Heart right ventricle (tissue), 16 donors: ENCODE measurements around the gene INPP4B. TPM values are rescaled to one million over a fixed set of nuclear protein-coding genes. Genes with fewer than 3 reads are reported as not detected.

Experiments used
- ATAC-seq, 8 donors: fragments of 200-7000 bp; cut with Tn5 transposase; one replicate each; pipeline ENCODE4 v1.9.1; 2020; ENCODE audit warnings: mild to moderate bottlenecking in 8 of 8, moderate library complexity in 8 of 8, moderate number of reproducible peaks in 1 of 8
- DNase-seq, 2 donors: peaks; one replicate each; pipeline ENCODE4 v3.0.0-alpha.2; 2020
- H3K27ac ChIP-seq, 10 donors: fragments of 200-600 bp; sonication (generic) in 2 of 10; one replicate each; pipeline versions ENCODE4 v1.5.0 to v1.8.0; 2020 to 2022; ENCODE audit warnings: mild to moderate bottlenecking in 3 of 10
- H3K27me3 ChIP-seq, 7 donors: fragments of 200-600 bp; one replicate each; pipeline ENCODE4 v1.8.0; 2021 to 2022; ENCODE audit warnings: mild to moderate bottlenecking in 2 of 7
- H3K36me3 ChIP-seq, 9 donors: fragments of 200-600 bp; sonication (generic) in 1 of 9; one replicate each; pipeline versions ENCODE4 v1.5.0 to v1.8.0; 2020 to 2022; ENCODE audit warnings: mild to moderate bottlenecking in 2 of 9
- H3K4me1 ChIP-seq, 9 donors: fragments of 200-600 bp; sonication (generic) in 1 of 9; one replicate each; pipeline versions ENCODE4 v1.5.0 to v1.8.0; 2020 to 2022; ENCODE audit warnings: mild to moderate bottlenecking in 4 of 9
- H3K4me3 ChIP-seq, 10 donors: fragments of 200-600 bp; sonication (generic) in 2 of 10; one replicate each; pipeline versions ENCODE4 v1.5.0 to v1.8.0; 2020 to 2022; ENCODE audit warnings: mild to moderate bottlenecking in 7 of 10, moderate library complexity in 2 of 10
- H3K9me3 ChIP-seq, 11 donors: fragments of 200-600 bp in 10 of 11; sonication (generic) in 2 of 11; one replicate each; pipeline versions ENCODE4 v1.5.0 to v1.8.0; 2013 to 2022; ENCODE audit warnings: mild to moderate bottlenecking in 2 of 11, control low read depth in 1 of 11, moderate library complexity in 1 of 11
- CTCF ChIP-seq, 9 donors: fragments of 200-600 bp; sonication (generic) in 2 of 9; IDR thresholded peaks; one replicate each; pipeline versions ENCODE4 v1.5.0 to v1.8.0; 2021 to 2022; ENCODE audit warnings: antibody characterized with exemption in 9 of 9, mild to moderate bottlenecking in 5 of 9, moderate library complexity in 1 of 9
- WGBS, 2 donors: extraction: QIAGEN DNeasy Blood & Tissue Kit; methylation state at CpG; one replicate each; pipeline ENCODE4 v1.1.7; 2013; ENCODE audit warnings: inconsistent platforms in 1 of 2; 5-methylcytosine and 5-hydroxymethylcytosine counted together
- intact Hi-C, 10 donors: fragments of 100-400 bp; cut with DNase I; formaldehyde crosslinking; loops; one replicate each; pipeline versions ENCODE4 v1.11.1 to v1.14.2; 2022
- polyA plus RNA-seq, 2 donors: library from polyadenylated mRNA; stranded (reverse); fragments of 200-250 nt; gene quantifications; one replicate each; pipeline ENCODE4 v1.2.3, GENCODE V29; 2013
- total RNA-seq, 10 donors: library from RNA; stranded (reverse); fragmentation: NEBNext Ultra II Directional in 3 of 10; extraction: Animal tissue kit (Norgen Biotek cat#: 25700) in 3 of 10; gene quantifications; one replicate each; pipeline versions ENCODE4 v1.2.1 to v1.2.4, GENCODE V29; 2021 to 2023
- donor health status: Arrhythmogenic right ventricular cardiomyopathy.
- donor health status: ischemic (EF 13 %, LVEDD 7.1; RV severe dilation, severe dysfunction).
- donor health status: healthy with polysubstance abuse.
- donor health status: DM: no; HTN: yes; CAD: no.
- donor health status: DM: no; HTN: no; CAD: no.
- donor health status: ischemic (EF 25% LVEDD 6.9; RV normal size, moderate dysfunction).
- donor health status: ischemic (EF 25% LVEDD 5.7; RV mildly dilated, moderate dysfunction).
- donor health status: healthy.
- donor health status: DM: yes; HTN: yes; CAD: no.
- donor health status: Ischemic cardiomyopathy.
- donor health status: ischemic (EF 35%, LVEDD 5.7; RV mildly dilated, moderate dysfunction).
- donor health status: nonischemic (EF 11% LVEDD 7.7; RV severe dilation, severe dysfunction).
- donor health status: DM: yes; HTN: yes; CAD: no.
- donor health status: PGD.
- donor health status: ischemic (EF 29% LVEDD 5.4; RV normal size, mild dysfunction).
- donor health status: nonischemic (EF 23%, LVEDD 6.1; RV moderate dilation, normal function).

Gene INPP4B
- total and polyA plus RNA-seq, 12 donors = 3.7 to 100.0 (median 39.1) TPM

DNA sequence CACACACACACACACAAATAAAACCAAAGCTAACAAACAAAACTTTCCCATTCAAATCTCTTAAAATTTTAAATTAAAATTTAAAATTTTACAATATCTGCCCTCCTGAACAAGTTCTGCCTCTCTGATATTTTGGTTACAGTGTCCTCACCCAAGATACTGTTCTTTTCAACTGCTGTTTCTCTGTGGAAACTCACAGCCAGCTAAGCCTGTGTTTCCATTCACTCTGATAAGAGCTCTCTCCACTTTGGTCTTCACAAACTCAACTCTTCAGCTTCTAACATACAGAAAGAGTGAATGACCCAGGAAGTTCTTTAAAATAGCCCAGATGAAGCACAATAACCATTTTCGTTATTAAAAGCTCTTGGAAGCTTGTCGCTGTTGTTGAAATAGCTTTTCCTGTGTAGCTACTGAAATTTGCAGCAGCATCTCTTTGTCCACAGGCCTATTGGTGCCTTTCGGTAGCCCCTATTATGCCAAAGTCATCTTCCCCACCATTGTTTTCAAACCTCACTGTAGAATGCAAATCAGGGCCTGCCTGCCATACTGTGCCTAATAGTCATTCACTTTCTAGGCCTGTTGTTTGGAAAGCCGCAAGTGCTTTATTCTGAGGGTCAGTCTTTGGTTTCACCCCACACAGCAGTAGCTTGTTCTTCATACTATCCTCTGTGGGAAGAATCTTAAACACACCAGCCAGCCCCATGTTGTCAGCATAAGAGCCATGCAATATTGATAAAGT lies 19.4 kb downstream of the INPP4B start:
- Histone ChIP-seq H3K4me3 (no peak overlapping the region), H3K36me3 (no peaks in the 10 kb centered on the region), H3K9me3 (no peaks in the 10 kb centered on the region), H3K27ac (peak overlapping the region in 2 of 10 donors; percentile 12 to 52), H3K4me1 (peaks cover 0 to 26% (median 0%) of the 10 kb centered on the region in 9 donors), H3K27me3 (no peaks in the 10 kb centered on the region)
- TF ChIP-seq CTCF (IDR thresholded peaks at IDR 0.05) = no peak
- WGBS, 2 donors = 89% methylated on average over 4 of the region's 4 CpGs
- intact Hi-C loops = no loop called here
- DNase-seq (no peak), ATAC-seq (peak in 4 of 8 donors; percentile 51 to 75 (median 64))

DNA sequence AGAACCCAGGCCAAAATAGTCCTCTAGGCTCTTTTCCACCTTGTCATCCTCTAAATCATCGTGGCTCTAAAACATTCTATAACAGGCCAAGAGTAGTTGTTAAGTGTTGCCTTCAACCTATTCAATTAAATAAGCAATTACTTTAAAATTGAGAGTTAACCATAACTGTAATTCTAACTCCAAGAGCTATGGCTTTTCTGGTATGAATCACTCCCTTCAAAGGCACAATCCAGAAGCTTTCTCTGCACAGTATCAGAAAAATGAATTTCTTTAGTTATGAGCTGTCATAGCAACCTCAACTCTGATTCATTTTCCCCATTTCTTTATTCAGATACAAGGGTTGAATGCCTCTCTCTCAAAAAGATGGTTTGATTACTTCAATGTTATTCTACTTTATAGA lies 21.7 kb downstream of the INPP4B start:
- DNase-seq (no peak), ATAC-seq (no peak)
- TF ChIP-seq CTCF (IDR thresholded peaks at IDR 0.05) = no peak
- no peak overlapping the region for H3K4me3 ChIP-seq
- no peaks in the 10 kb centered on the region for H3K36me3 ChIP-seq
- H3K9me3 ChIP-seq = no peaks in the 10 kb centered on the region
- no peaks in the 10 kb centered on the region for H3K27me3 ChIP-seq
- intact Hi-C loops = no loop called here
- peaks cover 0 to 26% (median 0%) of the 10 kb centered on the region in 9 donors for H3K4me1 ChIP-seq
- WGBS, 2 donors = 93 to 96% methylated on average over 1 of the region's 1 CpG
- no peak overlapping the region for H3K27ac ChIP-seq

DNA sequence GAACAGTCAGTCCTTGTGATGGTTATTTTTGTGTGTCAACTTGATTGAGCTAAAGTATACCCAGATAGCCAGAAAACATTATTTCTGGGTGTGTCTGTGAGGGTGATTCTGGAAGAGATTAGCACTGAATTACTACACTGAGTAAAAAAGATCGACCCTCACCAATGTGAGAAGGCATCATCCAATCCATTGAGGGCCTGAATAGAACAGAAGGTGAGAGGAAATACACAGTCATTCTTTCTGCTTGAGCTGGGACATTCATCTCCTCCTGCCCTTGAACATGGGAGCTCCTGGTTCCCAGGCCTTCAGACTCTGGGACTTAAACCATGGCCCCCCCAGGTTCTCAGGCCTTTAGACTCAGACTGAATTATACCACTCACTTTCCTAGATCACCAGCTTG lies 22.3 kb downstream of the INPP4B start:
- DNase-seq = no peak
- TF ChIP-seq CTCF (IDR thresholded peaks at IDR 0.05) = no peak
- H3K4me3 ChIP-seq = no peak overlapping the region
- no peaks in the 10 kb centered on the region for H3K27me3 ChIP-seq
- intact Hi-C loops = no loop called here
- 95 to 96% methylated on average over 1 of the region's 1 CpG for WGBS, 2 donors
- ATAC-seq = peak in 1 of 8 donors; percentile 25
- H3K27ac ChIP-seq = no peak overlapping the region
- no peaks in the 10 kb centered on the region for H3K36me3 ChIP-seq
- H3K9me3 ChIP-seq = no peaks in the 10 kb centered on the region
- peaks cover 0 to 26% (median 0%) of the 10 kb centered on the region in 9 donors for H3K4me1 ChIP-seq

GRCh38 chr4:142818476-142818875 lies 27.6 kb downstream of the INPP4B start:
- Histone ChIP-seq H3K27ac (peak overlapping the region in 2 of 10 donors; percentile 52 to 59), H3K36me3 (no peaks in the 10 kb centered on the region), H3K9me3 (no peaks in the 10 kb centered on the region), H3K4me3 (no peak overlapping the region), H3K27me3 (no peaks in the 10 kb centered on the region), H3K4me1 (peaks cover 0 to 31% (median 9%) of the 10 kb centered on the region in 9 donors)
- ATAC-seq (no peak), DNase-seq (no peak)
- intact Hi-C loops = no loop called here
- no peak for TF ChIP-seq CTCF (IDR thresholded peaks at IDR 0.05)
- WGBS, 2 donors = 76 to 79% methylated on average over 4 of the region's 4 CpGs
